ENCODE measurements around the gene ZNRF1.

ZNRF1 gene

GRCh38 chr16:75062135-75062975 lies 63.5 kb downstream of the ZNRF1 start:
- no peak for DNase-seq

GRCh38 chr16:75062976-75063346 lies 64.1 kb downstream of the ZNRF1 start:
- no peak for DNase-seq

- no peak for DNase-seq
These were observed 64.8 kb downstream of the ZNRF1 start for GRCh38 chr16:75063549-75064088.

GRCh38 chr16:75064403-75065148 lies 65.8 kb downstream of the ZNRF1 start:
- DNase-seq = peak in 1 of 2 donors; percentile 30

GRCh38 chr16:75065149-75065505 lies 66.3 kb downstream of the ZNRF1 start:
- peak in 1 of 2 donors; percentile 30 for DNase-seq

- DNase-seq = no peak
These were observed 66.8 kb downstream of the ZNRF1 start for GRCh38 chr16:75065521-75066149.

- no peak for DNase-seq
These were observed 68.1 kb downstream of the ZNRF1 start for GRCh38 chr16:75066861-75067447.

- DNase-seq = no peak
These were observed 69.5 kb downstream of the ZNRF1 start for GRCh38 chr16:75068085-75069031.

GRCh38 chr16:75070012-75070841 lies 71.4 kb downstream of the ZNRF1 start:
- DNase-seq = no peak

- no peak for DNase-seq
These were observed 72.8 kb downstream of the ZNRF1 start for GRCh38 chr16:75071621-75072020.

- DNase-seq = no peak
These were observed 73.6 kb downstream of the ZNRF1 start for GRCh38 chr16:75072239-75072947.

GRCh38 chr16:75073545-75074303 lies 74.9 kb downstream of the ZNRF1 start:
- DNase-seq = no peak

- no peak for DNase-seq
These were observed 75.5 kb downstream of the ZNRF1 start for GRCh38 chr16:75074304-75074793.

GRCh38 chr16:75074920-75075687 lies 76.3 kb downstream of the ZNRF1 start:
- DNase-seq = peak; percentile 67 to 75

GRCh38 chr16:75075688-75076268 lies 77.0 kb downstream of the ZNRF1 start:
- no peak for DNase-seq

- no peak for DNase-seq
These were observed 80.1 kb downstream of the ZNRF1 start for GRCh38 chr16:75078886-75079285.

- DNase-seq = no peak
These were observed 80.6 kb downstream of the ZNRF1 start for GRCh38 chr16:75079346-75079926.
